ENCODE results near the gene VPREB1.
"Not testable (repeated sequence)": the region's sequence is repeated elsewhere in the genome, so short reads cannot be mapped to it uniquely, and the experiment has no call there.

VPREB1 gene

GRCh38 chr22:22214819-22215329, 29.7 kb upstream of the VPREB1 start:
- DNase-seq (ENCODE audit: low spot score): no peak

- DNase-seq (ENCODE audit: low spot score): no peak
Observed at GRCh38 chr22:22215659-22216449, 28.7 kb upstream of the VPREB1 start.

DNA sequence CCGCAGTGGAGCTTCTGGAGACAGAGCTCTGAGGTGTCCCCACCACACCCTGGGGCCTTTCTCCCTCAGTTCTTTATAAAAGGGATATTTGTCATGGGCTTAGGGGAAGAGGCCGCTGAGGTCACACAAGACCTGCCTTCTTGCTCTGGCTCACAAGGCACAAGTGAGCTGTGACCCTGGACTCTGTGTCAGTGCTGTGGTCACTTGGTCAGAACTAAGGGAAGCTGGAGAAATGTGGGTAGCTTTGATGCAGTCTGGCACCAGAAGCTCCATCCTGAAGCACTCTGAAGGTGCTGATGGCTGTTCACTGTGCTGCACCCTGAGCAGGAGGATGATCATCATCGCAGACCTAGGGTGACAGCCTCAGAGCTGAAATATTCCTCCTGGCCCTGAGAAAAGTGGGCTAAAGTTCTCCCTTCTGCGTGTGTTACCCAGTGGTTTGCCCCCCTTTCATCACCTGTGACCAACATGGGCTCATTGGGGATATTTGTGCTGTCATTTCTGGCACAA, 28.1 kb upstream of the VPREB1 start:
- no peak for DNase-seq (ENCODE audit: low spot score)

- no peak for DNase-seq (ENCODE audit: low spot score)
Observed at GRCh38 chr22:22218302-22218701, 26.3 kb upstream of the VPREB1 start.

- DNase-seq (ENCODE audit: low spot score): no peak
Observed at GRCh38 chr22:22219140-22219996, 25.2 kb upstream of the VPREB1 start.

DNA sequence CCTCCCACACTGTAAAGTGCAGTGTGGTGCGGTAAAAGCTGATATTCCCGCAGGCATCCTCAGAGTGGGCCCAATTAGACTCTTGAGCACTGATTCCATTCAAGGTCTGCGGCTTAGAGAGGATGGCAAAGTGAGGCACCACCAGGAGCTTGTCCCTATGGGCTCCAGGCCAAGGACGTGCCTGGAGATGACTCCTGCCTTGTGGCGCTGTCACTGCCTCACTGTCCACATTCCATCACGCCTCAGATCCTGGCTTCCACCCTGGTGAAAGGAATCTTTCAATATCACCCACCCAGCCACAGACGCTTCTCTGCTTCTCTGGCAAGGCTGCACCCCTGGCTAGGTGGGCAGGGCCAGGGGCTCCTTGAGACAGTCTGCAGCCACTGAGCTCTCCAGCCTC, 23.5 kb upstream of the VPREB1 start:
- not testable (repeated sequence) for DNase-seq (ENCODE audit: low spot score)

DNA sequence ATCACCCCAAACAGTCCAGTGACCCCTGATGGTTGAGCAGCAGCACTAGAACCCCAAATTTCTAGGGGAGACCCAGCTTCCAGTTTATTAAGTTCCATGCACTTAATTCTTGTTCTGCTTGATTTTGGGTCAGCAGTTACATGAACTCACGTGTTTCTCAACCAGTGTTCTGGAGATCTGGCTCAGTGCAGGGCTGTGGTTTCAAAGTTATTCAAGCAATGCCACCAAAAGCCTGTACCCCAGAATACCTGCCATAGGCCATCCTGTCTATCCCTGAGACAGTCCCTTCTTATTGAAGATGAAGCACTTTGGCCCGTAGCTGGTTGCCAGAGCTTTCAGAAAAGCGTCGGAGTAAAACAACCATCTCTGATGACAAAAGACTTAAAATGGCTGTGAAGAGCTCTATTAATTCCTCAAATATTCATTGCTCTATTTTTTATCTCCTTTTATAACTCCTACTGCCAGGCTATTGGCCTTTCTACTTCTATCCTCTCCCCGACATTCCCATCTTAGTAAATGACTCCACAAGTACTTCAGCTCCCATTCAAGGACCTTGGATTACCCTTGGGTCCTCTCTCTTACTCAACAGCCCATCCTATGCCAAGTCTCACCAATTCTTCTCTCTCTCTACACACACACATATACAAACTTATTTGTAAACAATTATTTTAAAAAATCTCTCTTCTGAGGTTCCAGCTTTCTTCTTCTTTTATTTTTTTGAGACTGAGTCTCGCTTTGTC, 18.0 kb upstream of the VPREB1 start:
- no peak for DNase-seq (ENCODE audit: low spot score)

DNA sequence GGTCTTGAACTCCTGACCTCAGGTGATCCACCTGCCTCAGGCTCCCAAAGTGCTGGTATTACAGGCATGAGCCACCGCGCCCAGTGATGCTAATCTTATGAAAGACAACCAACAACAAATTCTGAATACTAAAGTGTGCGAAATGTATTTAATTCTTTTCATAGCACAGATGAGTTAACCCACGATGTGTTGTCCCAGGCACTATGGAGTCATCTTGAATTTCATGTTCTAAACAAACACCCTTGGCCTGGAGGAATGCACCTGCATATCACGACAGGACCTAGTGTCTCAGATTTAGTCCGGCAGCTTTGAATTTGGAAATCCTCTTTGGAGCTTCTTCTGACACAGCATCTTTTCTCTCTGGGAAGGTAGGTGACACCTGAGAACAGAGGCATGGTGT, 16.2 kb upstream of the VPREB1 start:
- no peak for DNase-seq (ENCODE audit: low spot score)

GRCh38 chr22:22228921-22229320, 15.7 kb upstream of the VPREB1 start:
- no peak for DNase-seq (ENCODE audit: low spot score)

DNA sequence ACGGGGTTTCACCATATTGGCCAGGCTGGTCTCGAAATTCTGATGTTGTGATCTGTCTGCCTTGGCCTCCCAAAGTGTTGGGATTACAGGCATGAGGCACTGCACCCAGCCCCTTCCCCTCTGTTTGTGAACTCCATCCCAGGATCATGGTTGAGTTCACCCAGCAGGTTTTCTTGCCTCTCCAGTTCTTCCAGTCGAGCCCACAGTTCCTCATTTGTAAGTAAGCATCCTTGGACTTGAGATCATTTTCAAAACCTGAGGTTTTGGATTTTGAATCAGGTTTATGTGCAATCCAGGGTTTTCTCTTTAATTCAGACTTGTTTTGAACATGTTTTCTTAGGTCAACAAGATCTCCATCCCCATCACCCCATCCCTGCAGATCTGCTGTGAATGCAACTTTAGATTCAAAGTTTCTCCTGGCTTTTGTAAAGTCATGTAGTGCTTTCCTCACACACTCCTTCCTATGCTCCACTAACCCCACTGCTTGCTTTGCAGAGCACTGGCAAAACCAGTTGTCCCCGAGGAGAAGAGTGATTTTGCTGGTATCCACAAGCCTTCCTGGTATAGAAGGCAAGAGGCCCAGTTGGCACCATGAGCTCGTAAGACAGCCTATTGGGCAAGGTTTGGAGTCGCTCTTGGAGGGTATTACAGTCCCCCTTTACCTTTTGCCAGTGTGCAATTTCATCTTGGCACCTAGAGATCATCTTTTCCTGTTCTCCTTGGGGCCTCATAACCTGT, 14.7 kb upstream of the VPREB1 start:
- no peak for DNase-seq (ENCODE audit: low spot score)

DNA sequence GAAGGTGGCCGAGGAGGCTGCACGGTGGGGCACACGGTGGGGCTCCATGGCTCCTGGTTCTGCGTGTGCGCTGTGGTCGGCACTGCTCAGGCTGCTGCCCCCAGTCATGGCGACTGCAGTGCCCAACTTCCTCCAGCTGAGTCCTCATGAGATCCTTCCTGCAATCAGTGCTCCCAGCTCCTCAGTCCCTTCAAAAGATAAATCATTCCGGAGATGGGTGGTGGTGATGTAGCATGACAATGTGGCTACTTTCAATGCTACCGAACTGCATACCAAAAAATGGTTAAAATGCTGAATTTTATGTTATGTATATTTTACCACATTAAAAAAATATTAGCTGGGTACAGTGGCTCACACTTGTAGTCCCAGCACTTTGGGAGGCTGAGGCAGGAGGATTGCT, 14.1 kb upstream of the VPREB1 start:
- DNase-seq (ENCODE audit: low spot score): no peak

DNA sequence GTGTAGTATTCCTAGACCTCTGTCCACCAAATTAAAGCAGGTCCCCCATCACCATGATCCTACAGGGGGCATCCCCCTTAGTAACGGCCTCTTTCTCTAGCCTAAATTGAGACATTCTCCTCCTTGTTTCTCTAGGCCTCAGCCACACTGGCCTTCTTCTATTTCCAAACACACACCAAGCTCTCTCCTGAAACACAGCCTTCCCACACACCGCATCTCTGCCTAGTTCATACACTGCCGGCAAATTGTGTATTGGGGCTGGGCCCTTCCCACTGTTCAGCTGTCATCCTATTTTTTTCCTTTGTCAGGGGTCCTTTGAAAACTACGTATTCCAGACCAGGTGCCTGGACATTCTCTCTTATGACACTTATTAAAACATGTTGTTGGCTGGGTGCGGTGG, 11.5 kb upstream of the VPREB1 start:
- DNase-seq (ENCODE audit: low spot score): no peak

- DNase-seq (ENCODE audit: low spot score): no peak
Observed at GRCh38 chr22:22235558-22235957, 9.0 kb upstream of the VPREB1 start.

DNA sequence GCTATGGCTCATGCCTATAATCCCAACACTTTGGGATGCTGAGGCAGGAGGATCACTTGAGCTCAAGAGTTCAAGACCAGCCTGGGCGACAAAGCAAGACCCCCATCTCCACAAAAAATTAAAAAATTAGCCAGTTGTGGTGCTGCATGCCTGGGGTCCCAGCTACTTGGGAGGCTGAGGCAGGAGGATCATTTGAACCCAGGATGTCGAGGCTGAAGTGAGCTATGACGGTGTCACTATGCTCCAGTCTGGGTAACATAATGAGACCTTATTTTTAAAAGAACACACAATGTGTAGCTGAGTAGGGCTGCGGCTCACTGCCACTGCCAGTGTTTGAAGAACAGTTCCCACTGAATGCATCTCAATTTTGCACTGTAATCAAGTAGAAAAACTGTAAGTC, 7.1 kb upstream of the VPREB1 start:
- no peak for DNase-seq (ENCODE audit: low spot score)

DNA sequence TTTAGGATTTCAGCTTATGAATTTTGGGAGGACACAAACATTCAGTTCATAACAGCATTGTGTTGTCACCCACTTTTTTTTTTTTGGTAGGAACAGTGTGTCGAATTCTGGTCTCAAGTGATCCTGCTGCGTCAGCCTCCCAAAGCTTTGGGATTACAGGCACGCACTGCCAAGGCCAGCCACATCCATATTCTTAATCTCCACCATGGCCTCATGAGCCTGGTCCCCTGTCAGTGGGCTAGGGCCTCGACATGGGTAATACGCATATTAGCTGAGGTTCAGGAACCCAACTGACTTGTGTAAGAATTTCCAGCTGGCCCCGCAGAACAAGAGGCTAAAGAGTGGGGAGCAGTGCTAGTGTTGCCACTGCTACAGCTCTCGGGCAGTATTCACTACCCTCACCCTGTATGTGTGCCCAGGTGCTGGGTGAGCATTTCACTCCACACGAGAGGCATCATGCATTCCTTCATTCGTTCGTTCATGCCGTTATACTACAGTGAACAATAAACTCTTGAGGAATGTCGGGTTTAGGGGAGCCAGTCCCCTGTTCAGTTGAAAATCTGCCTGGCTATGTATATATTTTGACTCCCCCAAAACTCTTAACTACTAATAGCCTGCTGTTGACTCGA, 5.2 kb upstream of the VPREB1 start:
- no peak for DNase-seq (ENCODE audit: low spot score)

- DNase-seq (ENCODE audit: low spot score): no peak
Observed at GRCh38 chr22:22241554-22241898, 3.1 kb upstream of the VPREB1 start.

GRCh38 chr22:22242488-22242887, 2.1 kb upstream of the VPREB1 start:
- no peak for DNase-seq (ENCODE audit: low spot score)

DNA sequence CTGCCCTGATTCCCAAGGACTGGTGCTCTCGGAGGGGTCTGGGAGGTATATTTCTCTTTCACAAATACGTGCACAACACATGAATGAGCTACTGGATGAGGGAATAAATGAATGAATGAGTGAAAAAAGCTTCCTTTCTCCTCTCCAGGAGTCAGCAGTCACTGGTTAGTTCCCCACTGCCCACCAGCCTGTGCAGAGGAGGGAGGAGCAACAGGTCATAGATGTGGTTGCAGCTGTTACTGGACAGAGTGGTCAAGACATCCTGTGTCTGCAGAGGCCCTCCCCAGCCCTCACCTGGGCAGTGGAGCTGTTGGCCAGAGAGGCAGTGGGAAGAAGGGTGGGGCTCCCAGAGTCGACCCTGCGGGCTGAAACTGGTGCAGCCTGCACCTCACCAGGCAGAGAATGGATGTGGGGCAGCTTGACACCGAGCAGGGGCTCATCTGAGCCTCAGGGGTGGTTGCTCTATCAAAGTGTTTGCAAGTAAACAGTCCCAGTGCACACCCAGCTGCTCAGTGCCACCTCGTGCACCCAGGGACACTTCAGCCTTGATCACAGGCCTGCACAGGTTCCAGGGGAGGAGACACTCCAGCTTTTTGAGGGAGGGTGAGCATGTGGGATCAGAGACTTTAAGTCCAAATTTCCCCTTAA, 1.4 kb upstream of the VPREB1 start:
- no peak for DNase-seq (ENCODE audit: low spot score)

- DNase-seq (ENCODE audit: low spot score): no peak
Observed at GRCh38 chr22:22245256-22245909, 797 bp downstream of the VPREB1 start.

DNA sequence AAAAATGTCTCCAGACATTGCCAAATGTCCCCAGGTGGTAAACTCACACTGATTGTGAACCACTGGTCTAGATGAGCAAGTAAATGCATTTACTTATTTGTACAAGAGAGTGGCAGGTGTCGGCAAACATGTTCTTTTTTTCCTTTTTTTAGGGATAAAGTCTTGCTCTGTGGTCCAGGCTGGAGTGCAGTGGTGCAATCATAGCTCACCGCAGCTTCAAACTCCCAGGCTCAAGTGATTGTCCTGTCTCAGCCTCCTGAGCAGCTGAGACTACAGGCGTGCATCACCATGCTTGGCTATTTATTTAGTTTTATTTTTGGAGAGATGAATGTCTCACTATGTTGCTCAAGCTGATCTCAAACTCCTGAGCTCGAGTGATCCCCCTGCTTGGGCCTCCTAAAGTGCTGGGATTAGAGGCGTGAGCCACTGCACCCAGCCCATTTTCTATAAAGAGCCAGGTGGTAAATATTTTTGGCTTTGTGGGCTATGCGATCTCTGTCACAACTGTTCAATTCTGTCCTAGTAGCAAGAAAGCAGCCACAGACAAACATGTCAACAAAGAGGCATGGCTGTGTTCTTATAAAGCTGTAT, 1.4 kb downstream of the VPREB1 start:
- no peak for DNase-seq (ENCODE audit: low spot score)

Data from GM03348 (cell line).